ES-I3 (cell line): ENCODE results near the gene PDE1A.

Experiments
- H3K36me3 ChIP-seq: 2 replicates; pipeline ENCODE4 v1.6.1; 2013; ENCODE audit warnings: mild to moderate bottlenecking, low read length, control low read depth, moderate library complexity; ENCODE audit not compliant: insufficient read depth
- H3K4me1 ChIP-seq: 2 replicates; pipeline ENCODE4 v1.6.1; 2013; ENCODE audit warnings: mild to moderate bottlenecking, control low read depth, low read length; ENCODE audit not compliant: insufficient read depth
- H3K9ac ChIP-seq: 2 replicates; pipeline ENCODE4 v1.6.1; 2013; ENCODE audit warnings: low read depth, mild to moderate bottlenecking, low read length, moderate library complexity
- H3K9me3 ChIP-seq: 2 replicates; pipeline ENCODE4 v1.6.1; 2013; ENCODE audit warnings: mild to moderate bottlenecking, low read length, moderate library complexity; ENCODE audit not compliant: control insufficient read depth, insufficient read depth

Gene PDE1A

GRCh38 chr2:182381225-182381624 lies 45.6 kb downstream of the PDE1A start:
- Histone ChIP-seq H3K9me3 (peaks cover 4% of the 10 kb centered on the region), H3K9ac (no peak overlapping the region), H3K4me1 (no peaks in the 10 kb centered on the region), H3K36me3 (no peaks in the 10 kb centered on the region)

- peaks cover 9% of the 10 kb centered on the region for H3K9me3 ChIP-seq
- H3K4me1 ChIP-seq = no peaks in the 10 kb centered on the region
- no peaks in the 10 kb centered on the region for H3K36me3 ChIP-seq
- no peak overlapping the region for H3K9ac ChIP-seq
These were observed 47.6 kb downstream of the PDE1A start for GRCh38 chr2:182379241-182379640.

DNA sequence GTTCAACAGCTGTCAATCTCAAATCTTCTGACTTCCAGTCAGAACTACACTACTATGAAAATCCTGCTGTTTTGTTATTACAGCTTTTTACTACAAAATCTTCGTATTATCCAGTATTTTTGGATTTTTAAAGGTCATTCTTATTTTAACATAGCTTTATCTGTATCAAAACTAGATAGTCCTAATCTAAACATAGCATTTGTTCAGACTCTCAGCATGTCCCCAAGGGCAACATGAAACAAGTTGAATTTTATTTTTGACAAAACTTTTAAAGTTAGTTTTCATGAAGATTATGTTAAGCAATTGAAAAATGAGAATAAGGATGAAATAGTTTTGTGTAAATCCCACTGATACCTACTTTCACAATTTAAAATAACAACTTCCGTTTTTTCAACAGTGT lies 48.1 kb downstream of the PDE1A start:
- Histone ChIP-seq H3K9ac (no peak overlapping the region), H3K4me1 (no peaks in the 10 kb centered on the region), H3K36me3 (no peaks in the 10 kb centered on the region), H3K9me3 (peaks cover 9% of the 10 kb centered on the region)

DNA sequence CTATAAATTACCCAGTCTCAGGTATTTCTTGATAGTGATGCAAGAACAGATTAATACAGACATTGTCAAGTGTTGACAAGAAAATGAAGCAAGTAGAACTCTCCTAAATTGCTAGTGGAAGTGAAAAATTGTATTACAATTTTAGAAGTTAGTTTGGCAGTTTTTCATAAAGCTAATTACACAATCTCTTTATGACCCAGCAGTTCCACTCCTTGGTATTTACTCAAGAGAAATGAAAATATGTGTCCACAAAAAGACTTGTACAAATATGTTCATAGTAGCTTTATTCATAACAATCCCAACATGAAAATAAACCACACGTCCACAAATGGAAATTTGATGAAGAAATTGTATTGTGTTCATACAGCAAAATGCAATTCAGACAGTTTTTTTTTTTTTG lies 49.4 kb downstream of the PDE1A start:
- Histone ChIP-seq H3K9me3 (peaks cover 5% of the 10 kb centered on the region; the same call in 1 of the 2 replicates), H3K4me1 (no peaks in the 10 kb centered on the region; the same call in 1 of the 2 replicates), H3K9ac (no peak overlapping the region), H3K36me3 (no peaks in the 10 kb centered on the region)

GRCh38 chr2:182375862-182376261 lies 51.0 kb downstream of the PDE1A start:
- no peak overlapping the region for H3K9ac ChIP-seq
- no peaks in the 10 kb centered on the region for H3K36me3 ChIP-seq
- no peaks in the 10 kb centered on the region; the same call in 1 of the 2 replicates for H3K4me1 ChIP-seq
- H3K9me3 ChIP-seq = peaks cover 5% of the 10 kb centered on the region; the same call in 1 of the 2 replicates

DNA sequence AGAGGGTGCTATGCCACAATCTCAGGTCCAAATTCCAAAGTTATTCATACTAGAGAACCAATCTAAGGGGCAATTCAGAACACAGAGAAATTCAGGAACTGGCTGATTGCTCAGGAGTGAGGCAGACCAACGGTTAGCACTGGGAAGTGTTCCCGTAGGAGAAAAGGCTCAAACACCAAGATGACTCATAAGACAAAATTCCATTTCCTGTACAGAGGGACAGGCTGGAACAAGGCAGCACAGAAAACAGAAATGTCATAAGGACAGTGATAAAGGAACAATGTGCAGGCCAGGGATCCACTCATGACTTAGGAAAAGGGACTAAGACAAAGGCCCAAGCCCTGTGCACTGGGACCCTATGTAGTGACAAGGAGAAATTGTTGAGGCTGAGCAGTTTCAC lies 54.2 kb downstream of the PDE1A start:
- Histone ChIP-seq H3K9ac (no peak overlapping the region), H3K4me1 (no peaks in the 10 kb centered on the region; the same call in 1 of the 2 replicates), H3K9me3 (peaks cover 5% of the 10 kb centered on the region; the same call in 1 of the 2 replicates), H3K36me3 (no peaks in the 10 kb centered on the region)

DNA sequence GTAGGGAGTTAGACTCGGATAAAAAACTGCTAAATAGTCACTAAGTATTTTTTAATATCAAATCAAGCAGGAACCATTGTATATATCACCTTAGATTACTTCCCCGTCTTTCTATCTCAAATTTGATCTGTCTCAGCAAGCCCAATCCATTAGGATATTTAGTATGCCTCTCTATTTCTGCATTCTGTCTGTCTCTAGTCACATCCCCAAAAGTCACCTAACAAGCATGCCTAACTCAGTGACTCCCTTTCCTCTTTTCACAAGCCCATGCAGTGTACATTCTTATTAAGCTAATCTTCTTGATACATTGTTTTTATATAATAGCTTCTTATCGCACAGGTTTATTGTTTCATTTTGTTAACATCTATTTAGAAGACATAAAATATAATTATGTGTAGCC lies 57.8 kb downstream of the PDE1A start:
- Histone ChIP-seq H3K4me1 (no peaks in the 10 kb centered on the region; the same call in 1 of the 2 replicates), H3K9me3 (no peaks in the 10 kb centered on the region), H3K9ac (no peak overlapping the region), H3K36me3 (no peaks in the 10 kb centered on the region)

DNA sequence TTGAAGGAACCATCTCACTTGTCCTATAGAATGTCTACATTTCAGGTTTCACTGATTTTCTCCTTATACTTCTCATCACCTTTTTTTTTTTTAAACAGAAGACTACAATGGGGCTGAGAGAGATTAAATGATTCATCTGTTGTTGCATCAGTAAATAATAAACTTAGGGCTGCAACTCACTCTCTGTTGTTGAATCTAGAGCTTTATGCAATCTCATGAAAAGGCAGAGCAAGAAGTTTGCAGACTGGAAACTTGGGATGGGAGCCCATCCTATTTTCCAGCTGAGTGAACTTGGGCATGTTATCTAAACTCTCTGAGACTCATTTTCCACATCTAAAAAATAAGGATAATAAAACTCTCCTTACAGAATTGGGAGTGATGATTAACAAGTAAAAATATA lies 58.4 kb downstream of the PDE1A start:
- no peaks in the 10 kb centered on the region for H3K9me3 ChIP-seq
- H3K4me1 ChIP-seq = no peaks in the 10 kb centered on the region; the same call in 1 of the 2 replicates
- H3K9ac ChIP-seq = no peak overlapping the region
- no peaks in the 10 kb centered on the region for H3K36me3 ChIP-seq

DNA sequence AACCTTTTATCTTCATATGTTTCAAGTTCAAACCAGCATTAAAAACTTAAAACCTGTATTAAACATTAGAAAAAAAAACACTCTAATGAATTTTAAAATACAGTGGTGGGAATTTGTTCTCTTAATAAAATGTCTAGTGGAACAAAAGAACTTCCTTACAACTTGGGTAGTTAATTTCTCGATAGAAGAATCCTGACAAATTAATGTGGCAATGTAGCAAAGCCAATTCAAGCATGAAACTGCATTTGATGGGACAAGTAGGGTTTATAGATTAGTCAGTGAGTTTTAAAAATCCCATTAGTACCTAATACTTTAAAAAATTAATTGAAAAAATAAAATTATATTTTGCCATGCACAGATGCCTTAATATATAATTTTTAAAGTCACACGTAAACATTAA lies 59.4 kb downstream of the PDE1A start:
- Histone ChIP-seq H3K9ac (no peak overlapping the region), H3K4me1 (no peaks in the 10 kb centered on the region), H3K9me3 (no peaks in the 10 kb centered on the region), H3K36me3 (no peaks in the 10 kb centered on the region)

DNA sequence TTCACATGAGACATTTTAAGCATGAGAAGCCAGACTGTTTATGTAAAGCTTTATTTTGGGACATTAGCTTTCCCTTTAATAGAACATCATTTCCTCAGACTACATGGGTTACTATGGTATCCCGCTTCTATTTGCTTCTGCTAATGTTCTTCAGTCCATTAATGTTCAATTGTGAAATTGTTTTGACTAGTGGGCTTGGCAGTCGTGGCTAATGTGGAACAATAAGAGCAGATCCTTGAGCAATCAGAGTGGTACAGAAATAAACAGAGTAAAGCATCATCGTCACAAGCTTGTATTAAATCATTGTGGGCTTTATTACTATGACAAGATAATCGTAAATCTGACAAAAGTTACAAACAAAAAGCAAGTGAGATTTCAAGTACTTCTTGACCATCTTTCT lies 60.2 kb downstream of the PDE1A start:
- Histone ChIP-seq H3K9ac (no peak overlapping the region), H3K4me1 (no peaks in the 10 kb centered on the region), H3K36me3 (no peaks in the 10 kb centered on the region), H3K9me3 (no peaks in the 10 kb centered on the region)

DNA sequence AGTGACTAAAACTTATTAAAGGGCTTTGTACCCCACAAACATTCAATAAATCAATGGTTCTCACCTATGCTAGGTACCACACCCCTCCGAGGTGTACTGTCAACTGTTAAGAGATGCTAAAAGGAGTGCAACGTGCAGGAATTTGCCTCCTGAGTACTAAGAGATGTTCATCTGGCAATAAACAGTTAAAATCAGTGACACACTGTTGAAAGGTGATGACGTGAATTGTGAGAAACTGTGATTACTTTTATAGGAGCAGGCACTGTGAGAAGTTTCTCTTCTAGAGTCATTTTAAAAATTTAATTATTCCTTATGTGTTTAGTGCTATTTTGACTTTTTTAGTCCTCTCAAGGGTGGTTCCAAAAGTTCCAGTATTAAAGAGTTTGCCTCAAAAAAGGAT lies 61.0 kb downstream of the PDE1A start:
- Histone ChIP-seq H3K4me1 (no peaks in the 10 kb centered on the region), H3K9ac (no peak overlapping the region), H3K36me3 (no peaks in the 10 kb centered on the region), H3K9me3 (no peaks in the 10 kb centered on the region)

- Histone ChIP-seq H3K9me3 (no peaks in the 10 kb centered on the region), H3K4me1 (no peaks in the 10 kb centered on the region), H3K9ac (no peak overlapping the region), H3K36me3 (no peaks in the 10 kb centered on the region)
These were observed 65.4 kb downstream of the PDE1A start for GRCh38 chr2:182361477-182361876.

GRCh38 chr2:182360663-182361260 lies 66.1 kb downstream of the PDE1A start:
- no peak overlapping the region for H3K9ac ChIP-seq
- no peaks in the 10 kb centered on the region for H3K36me3 ChIP-seq
- H3K4me1 ChIP-seq = no peaks in the 10 kb centered on the region
- no peaks in the 10 kb centered on the region for H3K9me3 ChIP-seq

DNA sequence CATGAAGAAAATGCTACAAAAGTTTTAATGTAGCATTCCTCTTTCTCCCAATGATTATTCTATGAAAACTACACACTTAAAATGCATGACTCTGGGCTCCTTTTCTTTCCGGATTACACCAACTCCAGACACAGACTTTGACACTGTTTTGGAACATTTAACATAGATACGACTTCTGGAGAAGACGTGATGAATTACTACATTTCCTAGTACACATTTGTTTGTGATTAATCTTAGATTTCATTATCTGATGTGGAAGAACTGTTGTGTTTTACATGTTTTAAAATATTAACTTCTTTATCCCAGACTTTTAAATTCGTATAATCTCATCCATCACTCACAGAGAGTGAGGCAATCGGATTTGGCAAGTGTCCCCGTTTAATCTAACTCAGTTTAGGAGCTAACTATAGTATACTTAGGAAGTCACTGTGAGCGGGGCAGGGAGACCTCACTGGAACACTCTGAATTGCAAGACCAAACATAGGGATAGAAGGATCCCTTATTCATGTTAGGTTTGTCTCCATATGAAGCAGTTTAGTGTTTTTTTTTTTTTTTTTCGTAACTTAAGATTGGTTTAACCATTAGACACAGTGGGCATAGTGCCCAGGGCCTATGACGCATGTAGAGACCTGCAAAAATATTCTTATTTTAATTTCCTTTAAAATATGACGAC lies 66.7 kb downstream of the PDE1A start:
- no peaks in the 10 kb centered on the region for H3K4me1 ChIP-seq

More for the DNA sequence above, 66.7 kb downstream of the PDE1A start:
- no peaks in the 10 kb centered on the region for H3K36me3 ChIP-seq
- H3K9ac ChIP-seq = no peak overlapping the region
- no peaks in the 10 kb centered on the region for H3K9me3 ChIP-seq
